ENCODE measurements around the gene GJA1. TPM values are rescaled to one million over a fixed set of nuclear protein-coding genes. Genes with fewer than 3 reads are reported as not detected.

GJA1 gene
- total RNA-seq, 1 donor = 834 TPM

DNA sequence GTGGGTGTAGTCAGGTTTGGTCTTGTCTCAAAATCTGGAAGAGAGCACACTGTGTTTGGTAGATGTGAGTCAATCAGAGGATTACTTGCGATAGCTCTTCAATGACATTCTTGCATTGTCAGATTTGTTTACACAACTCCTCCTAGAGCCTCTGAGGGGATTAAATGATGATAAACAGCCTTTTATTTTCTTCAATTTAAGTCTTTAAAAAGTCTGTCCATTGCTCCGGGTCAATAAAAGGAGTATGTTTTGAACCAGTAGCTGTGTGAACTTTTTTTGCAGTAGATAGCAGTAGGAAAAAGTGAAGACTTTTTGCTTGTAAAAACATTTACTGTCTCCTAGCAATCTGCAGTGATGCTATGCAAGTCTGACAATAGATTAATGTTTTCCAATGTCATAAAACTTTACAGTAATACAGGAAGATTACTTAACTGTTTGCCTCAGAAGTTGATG is 49.9 kb downstream of the GJA1 start:
- peak; percentile 69 for DNase-seq (ENCODE audit: low read depth)
- TF ChIP-seq, protein P1, sequence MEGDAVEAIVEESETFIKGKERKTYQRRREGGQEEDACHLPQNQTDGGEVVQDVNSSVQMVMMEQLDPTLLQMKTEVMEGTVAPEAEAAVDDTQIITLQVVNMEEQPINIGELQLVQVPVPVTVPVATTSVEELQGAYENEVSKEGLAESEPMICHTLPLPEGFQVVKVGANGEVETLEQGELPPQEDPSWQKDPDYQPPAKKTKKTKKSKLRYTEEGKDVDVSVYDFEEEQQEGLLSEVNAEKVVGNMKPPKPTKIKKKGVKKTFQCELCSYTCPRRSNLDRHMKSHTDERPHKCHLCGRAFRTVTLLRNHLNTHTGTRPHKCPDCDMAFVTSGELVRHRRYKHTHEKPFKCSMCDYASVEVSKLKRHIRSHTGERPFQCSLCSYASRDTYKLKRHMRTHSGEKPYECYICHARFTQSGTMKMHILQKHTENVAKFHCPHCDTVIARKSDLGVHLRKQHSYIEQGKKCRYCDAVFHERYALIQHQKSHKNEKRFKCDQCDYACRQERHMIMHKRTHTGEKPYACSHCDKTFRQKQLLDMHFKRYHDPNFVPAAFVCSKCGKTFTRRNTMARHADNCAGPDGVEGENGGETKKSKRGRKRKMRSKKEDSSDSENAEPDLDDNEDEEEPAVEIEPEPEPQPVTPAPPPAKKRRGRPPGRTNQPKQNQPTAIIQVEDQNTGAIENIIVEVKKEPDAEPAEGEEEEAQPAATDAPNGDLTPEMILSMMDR (IDR thresholded peaks at IDR 0.05; ENCODE audit: insufficient read depth, low read depth, low read length) = no peak
- H3K4me3 ChIP-seq (ENCODE audit: low read depth, low read length) = no peak overlapping the region

DNA sequence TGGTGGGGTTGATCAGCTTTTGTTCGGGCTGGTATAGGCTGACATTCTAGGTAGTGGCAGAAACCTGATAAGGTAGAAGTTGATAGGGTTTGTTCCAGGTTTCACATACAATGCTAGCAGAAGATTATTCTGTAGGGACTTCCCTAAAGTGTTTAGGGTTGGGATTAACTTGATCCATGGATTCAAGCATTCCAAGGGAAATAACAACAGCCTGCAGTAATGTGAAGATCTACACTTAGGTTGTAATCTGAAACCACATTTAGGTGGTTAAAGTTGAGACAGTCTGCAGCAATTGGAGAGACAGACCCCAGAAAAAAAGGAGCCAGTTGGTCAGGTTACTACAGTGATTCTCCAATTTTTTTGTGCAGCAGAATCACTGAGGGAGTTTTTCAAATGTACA is 56.1 kb downstream of the GJA1 start:
- DNase-seq (ENCODE audit: low read depth) = no peak
- H3K4me3 ChIP-seq (ENCODE audit: low read depth, low read length) = no peak overlapping the region
- TF ChIP-seq, protein P1 (IDR thresholded peaks at IDR 0.05; ENCODE audit: insufficient read depth, low read depth, low read length) = no peak

DNA sequence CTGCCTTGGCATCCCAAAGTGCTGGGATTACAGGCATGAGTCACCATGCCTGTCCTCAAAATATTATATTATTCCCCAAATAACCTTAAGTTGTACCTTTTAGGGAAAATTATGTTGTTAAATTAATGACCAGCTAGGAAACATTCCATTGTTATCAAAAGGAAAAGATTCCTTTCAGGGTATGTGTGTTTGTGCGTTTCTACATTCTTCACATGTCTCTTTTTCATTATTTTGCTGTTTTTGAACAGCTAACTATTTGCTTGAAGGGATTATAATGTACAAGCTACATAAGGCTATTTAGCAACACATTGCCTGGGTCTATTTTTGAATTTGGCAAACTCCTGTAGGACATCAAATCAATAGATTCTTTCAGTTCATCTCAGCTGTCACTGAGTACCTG is 57.1 kb downstream of the GJA1 start:
- TF ChIP-seq, protein P1 (IDR thresholded peaks at IDR 0.05; ENCODE audit: insufficient read depth, low read depth, low read length) = no peak
- DNase-seq (ENCODE audit: low read depth) = no peak

DNA sequence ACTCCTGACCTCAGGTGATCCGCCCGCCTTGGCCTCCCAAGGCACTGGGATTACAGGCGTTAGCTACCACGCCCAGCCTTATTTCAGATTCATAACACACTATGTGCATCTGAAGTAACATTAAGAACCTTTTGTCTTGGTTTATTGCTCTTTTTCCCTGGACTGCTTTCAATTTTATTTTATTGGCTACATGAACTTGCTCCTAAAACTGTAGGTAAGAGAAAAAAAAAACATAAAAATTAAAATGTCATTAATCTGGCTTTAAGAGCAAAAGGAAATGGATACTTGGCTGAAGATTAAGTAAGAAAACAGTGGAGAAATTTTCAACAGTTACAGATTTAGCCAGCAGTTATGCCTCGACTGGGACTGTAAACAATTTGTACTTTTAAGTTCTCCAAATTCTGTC is 62.5 kb downstream of the GJA1 start:
- no peak for DNase-seq (ENCODE audit: low read depth)
- no peak overlapping the region for H3K4me3 ChIP-seq (ENCODE audit: low read depth, low read length)
- TF ChIP-seq, protein P1 (IDR thresholded peaks at IDR 0.05; ENCODE audit: insufficient read depth, low read depth, low read length) = no peak

More for the DNA sequence above, 57.1 kb downstream of the GJA1 start:
- no peak overlapping the region for H3K4me3 ChIP-seq (ENCODE audit: low read depth, low read length)

DNA sequence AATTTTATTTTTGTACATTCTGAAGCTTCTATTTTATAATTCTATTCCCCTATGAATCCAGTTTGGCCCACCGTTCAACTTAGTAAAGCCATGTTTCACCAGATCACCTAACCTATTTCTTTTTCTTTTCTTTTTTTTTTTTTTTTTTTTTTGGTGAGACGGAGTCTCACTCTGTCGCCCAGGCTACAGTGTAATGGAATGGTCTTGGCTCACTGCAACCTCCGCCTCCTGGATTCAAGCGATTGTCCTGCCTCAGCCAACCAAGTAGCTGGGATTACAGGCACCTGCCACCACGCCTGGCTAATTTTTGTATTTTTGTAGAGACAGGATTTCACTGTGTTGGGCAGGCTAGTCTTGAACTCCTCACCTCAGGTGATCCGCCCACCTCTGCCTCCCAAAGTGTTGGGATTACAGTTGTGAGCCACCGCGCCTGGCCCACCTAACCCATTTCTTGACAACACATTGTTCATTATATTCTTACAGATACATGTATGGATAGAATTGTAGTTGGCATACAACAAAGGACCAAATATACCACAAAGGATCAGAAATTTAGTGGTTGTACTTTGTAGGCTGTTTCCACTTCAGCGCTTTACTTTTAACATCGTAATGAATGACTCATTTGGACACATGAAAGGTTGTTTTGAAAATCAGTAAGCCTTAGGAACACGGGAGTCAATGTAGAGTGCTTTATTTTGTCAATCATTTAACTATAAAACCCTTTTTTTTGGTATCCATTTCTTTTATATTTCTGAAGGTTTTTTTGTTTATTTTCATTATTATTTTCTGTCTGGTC is 63.2 kb downstream of the GJA1 start:
- no peak overlapping the region for H3K4me3 ChIP-seq (ENCODE audit: low read depth, low read length)
- peak; percentile 49 for DNase-seq (ENCODE audit: low read depth)
- TF ChIP-seq, protein P1 (IDR thresholded peaks at IDR 0.05; ENCODE audit: insufficient read depth, low read depth, low read length) = no peak

Small RNA genes lying within 50 kb of the gene (small RNA-seq; reads per million reads assigned to genes)
- not detected for gene RNU4-35P

Other genes with a start within 250 kb of the GJA1 start
- gene TBC1D32, start 101.2 kb upstream of the GJA1 start, total RNA-seq = 16.1 and 21.2 TPM in 2 replicates

All from fibroblast of villous mesenchyme (primary cell).